T-helper 2 cell treated with Interferon-gamma antibody and Interleukin-4, amounts not matched to agents 100 ng/mL and 5 ng/mL, for 36 hours (primary cell): ENCODE data around the gene COL4A5. TPM values are rescaled to one million over a fixed set of nuclear protein-coding genes. Genes with fewer than 3 reads are reported as not detected.

ENCODE experiments used
- intact Hi-C: fragments of 100-400 bp; cut with micrococcal nuclease; formaldehyde crosslinking; loops from one replicate; pipeline ENCODE4 v1.15.1; 2023
- total RNA-seq: library from RNA; stranded (reverse); gene quantifications from 2 replicates; pipeline ENCODE4 v1.2.3, GENCODE V29; 2022

COL4A5 gene
- total RNA-seq, 1 donor from 2014 or later = not detected

- intact Hi-C loops = no loop called here
These were observed 300.7 kb downstream of the COL4A5 start for GRCh38 chrX:108740299-108740774.

Other genes with a start within 250 kb of the COL4A5 start
- not detected in 2 replicates for gene COL4A6, start 1.4 kb upstream of the COL4A5 start, total RNA-seq